Naive thymus-derived CD8-positive, alpha-beta T cell (primary cell): ENCODE data around the gene MSMB. TPM values are rescaled to one million over a fixed set of nuclear protein-coding genes. Genes with fewer than 3 reads are reported as not detected.

Experiments used
- ATAC-seq, 2 donors: fragments of 150-1000 bp; cut with Tn5 transposase in 1 of 2; sonication (Bioruptor Pico), chemical (Tn5 transposase) in 1 of 2; 1 replicate in 1 of 2; 2 replicates in 1 of 2; pipeline ENCODE4 v1.10.0; 2021; ENCODE audit warnings: mild to moderate bottlenecking in 2 of 2, moderate library complexity in 2 of 2
- POLR2A ChIA-PET: fragments of 350-600 bp; sonication (Branson Sonifier 250); formaldehyde crosslinking; loops from one replicate; lab custom pipeline; 2021; ENCODE audit warnings: antibody characterized with exemption; lab: Charles Lee
- DNase-seq, 10 donors: peaks; one replicate each; pipeline versions ENCODE4 v3.0.0 to v3.0.0-alpha.2; 2020 to 2022
- H3K27ac Mint-ChIP-seq, 10 donors: one replicate each; pipeline ENCODE4 v1.8.0; 2020 to 2022; ENCODE audit warnings: mild to moderate bottlenecking in 10 of 10, mixed read lengths in 10 of 10, moderate library complexity in 4 of 10, inconsistent platforms in 1 of 10
- H3K27me3 Mint-ChIP-seq, 5 donors: one replicate each; pipeline ENCODE4 v1.8.0; 2021 to 2022; ENCODE audit warnings: mixed read lengths in 5 of 5
- H3K36me3 Mint-ChIP-seq, 3 donors: one replicate each; pipeline ENCODE4 v1.8.0; 2020 to 2022; ENCODE audit warnings: mixed read lengths in 3 of 3, mild to moderate bottlenecking in 2 of 3, inconsistent platforms in 1 of 3
- H3K4me1 Mint-ChIP-seq, 4 donors: one replicate each; pipeline ENCODE4 v1.8.0; 2021 to 2022; ENCODE audit warnings: mixed read lengths in 4 of 4
- H3K4me3 Mint-ChIP-seq, 10 donors: one replicate each; pipeline ENCODE4 v1.8.0; 2020 to 2022; ENCODE audit warnings: mild to moderate bottlenecking in 10 of 10, mixed read lengths in 10 of 10, moderate library complexity in 6 of 10, inconsistent platforms in 1 of 10
- H3K9me3 Mint-ChIP-seq, 9 donors: one replicate each; pipeline ENCODE4 v1.8.0; 2020 to 2022; ENCODE audit warnings: mixed read lengths in 9 of 9, mild to moderate bottlenecking in 3 of 9, inconsistent platforms in 1 of 9, moderate library complexity in 1 of 9
- polyA plus RNA-seq, 3 donors: library from polyadenylated mRNA; unstranded; fragments of 300-500 nt; fragmentation: Illumina TruSeq; gene quantifications; one replicate each; pipeline ENCODE4 v1.2.3, GENCODE V29; 2021
- total RNA-seq, 8 experiments: library from RNA in 2 of 8; stranded (reverse) in 2 of 8; gene quantifications; one replicate each; pipeline ENCODE4 v1.2.3 and lab custom pipeline; 2021 to 2026

Gene MSMB
- total and polyA plus RNA-seq, 5 experiments from 2014 or later = not detected

- no peak overlapping the region for H3K4me3 Mint-ChIP-seq
- H3K9me3 Mint-ChIP-seq = peaks cover 0 to 29% (median 4%) of the 10 kb centered on the region in 9 donors
- H3K27me3 Mint-ChIP-seq = no peaks in the 10 kb centered on the region
- POLR2A ChIA-PET = interaction anchor here (0.7 kb wide), 1 partner anchor 11 kb away, joined by 3 read pairs; no protein-coding TSS in a partner anchor
- H3K36me3 Mint-ChIP-seq = peaks cover 0 to 9% (median 0%) of the 10 kb centered on the region in 3 donors
- ATAC-seq (no peak), DNase-seq (no peak)
- H3K4me1 Mint-ChIP-seq = peaks cover 4 to 24% (median 9%) of the 10 kb centered on the region in 4 donors
- peak overlapping the region in 1 of 10 donors; percentile 31 for H3K27ac Mint-ChIP-seq
Observed at GRCh38 chr10:46084321-46085165, 38.5 kb upstream of the MSMB start.

GRCh38 chr10:46080886-46081285 is 34.8 kb upstream of the MSMB start:
- H3K27me3 Mint-ChIP-seq = no peaks in the 10 kb centered on the region
- H3K4me3 Mint-ChIP-seq = no peak overlapping the region
- H3K27ac Mint-ChIP-seq = peak overlapping the region in 1 of 10 donors; percentile 27
- ATAC-seq (no peak), DNase-seq (no peak)
- POLR2A ChIA-PET = interaction anchor here (1.5 kb wide), 1 partner anchor 11 kb away, joined by 4 read pairs; no protein-coding TSS in a partner anchor
- H3K9me3 Mint-ChIP-seq = peaks cover 0 to 25% (median 4%) of the 10 kb centered on the region in 9 donors
- H3K36me3 Mint-ChIP-seq = peaks cover 0 to 9% (median 0%) of the 10 kb centered on the region in 3 donors
- H3K4me1 Mint-ChIP-seq = peaks cover 13 to 39% (median 24%) of the 10 kb centered on the region in 4 donors

GRCh38 chr10:46079831-46080585 is 33.9 kb upstream of the MSMB start:
- Mint-ChIP-seq H3K9me3 (peaks cover 0 to 25% (median 4%) of the 10 kb centered on the region in 9 donors), H3K27me3 (no peaks in the 10 kb centered on the region), H3K4me1 (peaks cover 13 to 39% (median 24%) of the 10 kb centered on the region in 4 donors), H3K36me3 (peaks cover 0 to 8% (median 0%) of the 10 kb centered on the region in 3 donors), H3K27ac (peak overlapping the region in 5 of 10 donors; percentile 37 to 76 (median 49)), H3K4me3 (peak overlapping the region in 2 of 10 donors; percentile 24 to 33)
- ATAC-seq (no peak), DNase-seq (no peak)
- POLR2A ChIA-PET = interaction anchor here (1.5 to 1.7 kb wide), 2 partner anchors 12 to 15 kb away, joined by 4 to 6 read pairs; no protein-coding TSS in a partner anchor

GRCh38 chr10:46077731-46078413 is 31.8 kb upstream of the MSMB start:
- peaks cover 0 to 4% (median 0%) of the 10 kb centered on the region in 3 donors for H3K36me3 Mint-ChIP-seq
- H3K27me3 Mint-ChIP-seq = no peaks in the 10 kb centered on the region
- no peak for DNase-seq
- POLR2A ChIA-PET = interaction anchor here (0.7 to 1.9 kb wide), 3 partner anchors 14 to 58 kb away, joined by 3 to 10 read pairs (median 3); no protein-coding TSS in a partner anchor
- peaks cover 13 to 39% (median 24%) of the 10 kb centered on the region in 4 donors for H3K4me1 Mint-ChIP-seq
- H3K27ac Mint-ChIP-seq = peak overlapping the region; percentile 3 to 92 (median 70)
- peak overlapping the region in 4 of 10 donors; percentile 37 to 59 (median 55) for H3K4me3 Mint-ChIP-seq
- ATAC-seq = no peak
- H3K9me3 Mint-ChIP-seq = peaks cover 0 to 18% (median 3%) of the 10 kb centered on the region in 9 donors

- Mint-ChIP-seq H3K4me1 (peaks cover 13 to 37% (median 24%) of the 10 kb centered on the region in 4 donors), H3K27ac (peak overlapping the region; percentile 3 to 92 (median 70)), H3K36me3 (peaks cover 0 to under 1% (median 0%) of the 10 kb centered on the region in 3 donors), H3K27me3 (no peaks in the 10 kb centered on the region), H3K9me3 (peaks cover 0 to 10% (median 0%) of the 10 kb centered on the region in 9 donors), H3K4me3 (peak overlapping the region in 6 of 10 donors; percentile 32 to 59 (median 44))
- POLR2A ChIA-PET = interaction anchor here (0.7 to 1.9 kb wide), 3 partner anchors 15 to 57 kb away, joined by 3 to 10 read pairs (median 3); no protein-coding TSS in a partner anchor
- peak in 1 of 2 donors; percentile 35 for ATAC-seq
- peak in 1 of 10 donors; percentile 16 for DNase-seq
Observed at GRCh38 chr10:46077141-46077554, 31.1 kb upstream of the MSMB start.

GRCh38 chr10:46075869-46076268 is 29.8 kb upstream of the MSMB start:
- ATAC-seq = no peak
- H3K4me1 Mint-ChIP-seq = peaks cover 13 to 31% (median 24%) of the 10 kb centered on the region in 4 donors
- H3K27me3 Mint-ChIP-seq = no peaks in the 10 kb centered on the region
- peaks cover 0 to 4% (median 0%) of the 10 kb centered on the region in 9 donors for H3K9me3 Mint-ChIP-seq
- POLR2A ChIA-PET = interaction anchor here (0.7 kb wide), 2 partner anchors 9 to 15 kb away, joined by 3 to 4 read pairs; no protein-coding TSS in a partner anchor
- DNase-seq = no peak
- no peak overlapping the region for H3K4me3 Mint-ChIP-seq
- no peaks in the 10 kb centered on the region for H3K36me3 Mint-ChIP-seq
- H3K27ac Mint-ChIP-seq = peak overlapping the region in 3 of 10 donors; percentile 25 to 49 (median 43)

GRCh38 chr10:46074196-46074946 is 28.3 kb upstream of the MSMB start:
- DNase-seq (no peak), ATAC-seq (no peak)
- no peak overlapping the region for H3K4me3 Mint-ChIP-seq
- H3K9me3 Mint-ChIP-seq = peaks cover 0 to 4% (median 0%) of the 10 kb centered on the region in 9 donors
- peaks cover 14 to 22% (median 18%) of the 10 kb centered on the region in 4 donors for H3K4me1 Mint-ChIP-seq
- POLR2A ChIA-PET = interaction anchor here (1.2 kb wide), 1 partner anchor 9 kb away, joined by 3 read pairs; no protein-coding TSS in a partner anchor
- peak overlapping the region in 1 of 10 donors; percentile 43 for H3K27ac Mint-ChIP-seq
- H3K27me3 Mint-ChIP-seq = no peaks in the 10 kb centered on the region
- no peaks in the 10 kb centered on the region for H3K36me3 Mint-ChIP-seq

- Mint-ChIP-seq H3K4me3 (no peak overlapping the region), H3K9me3 (peaks cover 0 to 2% (median 0%) of the 10 kb centered on the region in 9 donors), H3K36me3 (no peaks in the 10 kb centered on the region), H3K27ac (no peak overlapping the region), H3K4me1 (peaks cover 17 to 19% (median 18%) of the 10 kb centered on the region in 4 donors), H3K27me3 (no peaks in the 10 kb centered on the region)
- DNase-seq (no peak), ATAC-seq (no peak)
- POLR2A ChIA-PET = interaction anchor here (1.2 kb wide), 1 partner anchor 10 kb away, joined by 3 read pairs; no protein-coding TSS in a partner anchor
Observed at GRCh38 chr10:46073564-46073963, 27.5 kb upstream of the MSMB start.

GRCh38 chr10:46070749-46071148 is 24.7 kb upstream of the MSMB start:
- POLR2A ChIA-PET = no interaction called here
- DNase-seq (no peak), ATAC-seq (no peak)
- Mint-ChIP-seq H3K27me3 (no peaks in the 10 kb centered on the region), H3K36me3 (no peaks in the 10 kb centered on the region), H3K4me3 (no peak overlapping the region), H3K27ac (no peak overlapping the region), H3K9me3 (no peaks in the 10 kb centered on the region), H3K4me1 (peaks cover 0 to 8% (median 2%) of the 10 kb centered on the region in 4 donors)

- DNase-seq = no peak
- no peak for ATAC-seq
- H3K27me3 Mint-ChIP-seq = no peaks in the 10 kb centered on the region
- no peaks in the 10 kb centered on the region for H3K9me3 Mint-ChIP-seq
- POLR2A ChIA-PET = no interaction called here
- H3K4me1 Mint-ChIP-seq = peaks cover 0 to 8% (median 2%) of the 10 kb centered on the region in 4 donors
- no peaks in the 10 kb centered on the region for H3K36me3 Mint-ChIP-seq
- no peak overlapping the region for H3K4me3 Mint-ChIP-seq
- H3K27ac Mint-ChIP-seq = peak overlapping the region in 2 of 10 donors; percentile 37 to 46
Observed at GRCh38 chr10:46069771-46070463, 23.8 kb upstream of the MSMB start.
